BLaER1 (cell line): Measurements from ENCODE around the gene PCDH17.

Experiments used
- H3K27ac ChIP-seq: shearing (Covaris generic); formaldehyde crosslinking; 2 replicates; pipeline ENCODE4 v1.8.1; 2022
- H3K27me3 ChIP-seq: shearing (Covaris generic); formaldehyde crosslinking; 2 replicates; pipeline ENCODE4 v1.8.1; 2022
- H3K36me3 ChIP-seq: shearing (Covaris generic); formaldehyde crosslinking; 2 replicates; pipeline ENCODE4 v1.8.1; 2022
- H3K4me1 ChIP-seq: shearing (Covaris generic); formaldehyde crosslinking; 2 replicates; pipeline ENCODE4 v1.8.1; 2022
- H3K4me2 ChIP-seq: shearing (Covaris generic); formaldehyde crosslinking; 2 replicates; pipeline ENCODE4 v1.8.1; 2022
- H3K4me3 ChIP-seq: shearing (Covaris generic); formaldehyde crosslinking; 2 replicates; pipeline ENCODE4 v1.8.1; 2022
- H3K9ac ChIP-seq: shearing (Covaris generic); formaldehyde crosslinking; 2 replicates; pipeline ENCODE4 v1.8.1; 2022
- H3K9me3 ChIP-seq: shearing (Covaris generic); formaldehyde crosslinking; 2 replicates; pipeline ENCODE4 v1.8.1; 2022
- H4K20me1 ChIP-seq: shearing (Covaris generic); formaldehyde crosslinking; 2 replicates; pipeline ENCODE4 v1.8.1; 2022
- Cebpa-rat ChIP-seq: shearing (Covaris generic); IDR thresholded peaks from 2 replicates; pipeline ENCODE4 v1.8.1; 2022

The PCDH17 gene

GRCh38 chr13:57666131-57666953, 34.8 kb downstream of the PCDH17 start:
- Histone ChIP-seq H3K9ac (no peak overlapping the region), H4K20me1 (no peaks in the 10 kb centered on the region), H3K27me3 (no peaks in the 10 kb centered on the region), H3K4me1 (no peaks in the 10 kb centered on the region), H3K36me3 (no peaks in the 10 kb centered on the region), H3K4me3 (no peak overlapping the region), H3K4me2 (no peak overlapping the region), H3K9me3 (no peaks in the 10 kb centered on the region), H3K27ac (no peak overlapping the region)
- no peak for TF ChIP-seq Cebpa-rat

- H3K36me3 ChIP-seq = no peaks in the 10 kb centered on the region
- H3K27me3 ChIP-seq = no peaks in the 10 kb centered on the region
- H3K9me3 ChIP-seq = no peaks in the 10 kb centered on the region
- TF ChIP-seq Cebpa-rat = no peak
- H3K4me1 ChIP-seq = no peaks in the 10 kb centered on the region
- H3K4me3 ChIP-seq = no peak overlapping the region
- H3K9ac ChIP-seq = no peak overlapping the region
- H3K27ac ChIP-seq = no peak overlapping the region
- no peaks in the 10 kb centered on the region for H4K20me1 ChIP-seq
- H3K4me2 ChIP-seq = no peak overlapping the region
Measured at GRCh38 chr13:57672168-57672567, 40.6 kb downstream of the PCDH17 start.

- H3K27me3 ChIP-seq = no peaks in the 10 kb centered on the region
- TF ChIP-seq Cebpa-rat = no peak
Measured at GRCh38 chr13:57673197-57673596, 41.7 kb downstream of the PCDH17 start.

DNA sequence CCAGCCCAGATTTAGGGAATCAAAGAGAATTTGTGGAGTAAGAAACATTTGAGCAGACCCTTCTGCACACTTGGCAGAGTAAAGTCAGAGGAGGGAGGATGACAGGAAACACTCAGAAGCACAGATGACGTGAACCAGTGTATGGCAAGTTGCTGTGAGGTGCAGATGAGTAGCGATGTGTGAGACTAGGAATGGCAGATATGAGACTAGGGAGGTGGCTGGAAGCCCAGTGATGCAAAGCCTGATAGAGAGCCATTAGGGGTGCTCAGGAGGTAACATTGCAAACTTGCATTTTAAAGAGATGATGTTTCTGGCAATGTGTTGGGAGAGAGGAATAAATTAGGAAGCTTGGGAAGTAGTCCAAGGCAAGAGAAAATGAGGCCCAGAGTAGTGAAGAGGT, 44.0 kb downstream of the PCDH17 start:
- no peaks in the 10 kb centered on the region for H3K36me3 ChIP-seq
- no peak overlapping the region for H3K9ac ChIP-seq
- no peaks in the 10 kb centered on the region for H4K20me1 ChIP-seq
- no peaks in the 10 kb centered on the region for H3K9me3 ChIP-seq
- H3K27ac ChIP-seq = no peak overlapping the region
- H3K27me3 ChIP-seq = no peaks in the 10 kb centered on the region
- no peak overlapping the region for H3K4me2 ChIP-seq
- TF ChIP-seq Cebpa-rat = no peak
- no peak overlapping the region for H3K4me3 ChIP-seq
- no peaks in the 10 kb centered on the region for H3K4me1 ChIP-seq

More at GRCh38 chr13:57673197-57673596, 41.7 kb downstream of the PCDH17 start:
- no peak overlapping the region for H3K9ac ChIP-seq
- no peaks in the 10 kb centered on the region for H3K36me3 ChIP-seq
- no peaks in the 10 kb centered on the region for H3K4me1 ChIP-seq
- no peaks in the 10 kb centered on the region for H3K9me3 ChIP-seq
- no peak overlapping the region for H3K27ac ChIP-seq
- no peaks in the 10 kb centered on the region for H4K20me1 ChIP-seq
- H3K4me3 ChIP-seq = no peak overlapping the region
- H3K4me2 ChIP-seq = no peak overlapping the region

DNA sequence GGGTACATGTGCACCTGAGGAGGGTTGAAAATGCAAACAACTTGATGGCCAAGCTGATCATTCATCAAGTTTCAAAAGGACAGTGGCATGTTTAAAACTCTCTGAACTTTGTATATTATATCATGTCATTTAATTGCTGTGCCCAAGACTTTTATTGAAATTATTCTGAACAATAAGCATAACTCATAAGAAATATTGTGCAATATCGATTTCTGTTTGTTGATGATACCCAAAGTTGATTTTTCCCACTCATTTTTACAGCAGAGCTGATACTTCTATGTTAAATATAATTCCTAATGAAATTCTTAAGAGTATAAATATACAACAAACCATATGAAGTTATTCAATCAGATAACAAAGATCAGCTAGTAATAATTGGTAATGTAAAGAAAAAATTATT, 49.1 kb downstream of the PCDH17 start:
- H3K9ac ChIP-seq = no peak overlapping the region
- TF ChIP-seq Cebpa-rat = no peak; the same call in 1 of the 2 replicates
- H3K4me3 ChIP-seq = no peak overlapping the region
- H4K20me1 ChIP-seq = no peaks in the 10 kb centered on the region
- no peaks in the 10 kb centered on the region for H3K27me3 ChIP-seq
- no peaks in the 10 kb centered on the region for H3K36me3 ChIP-seq
- no peaks in the 10 kb centered on the region for H3K4me1 ChIP-seq
- H3K27ac ChIP-seq = no peak overlapping the region
- no peaks in the 10 kb centered on the region for H3K9me3 ChIP-seq
- H3K4me2 ChIP-seq = no peak overlapping the region

DNA sequence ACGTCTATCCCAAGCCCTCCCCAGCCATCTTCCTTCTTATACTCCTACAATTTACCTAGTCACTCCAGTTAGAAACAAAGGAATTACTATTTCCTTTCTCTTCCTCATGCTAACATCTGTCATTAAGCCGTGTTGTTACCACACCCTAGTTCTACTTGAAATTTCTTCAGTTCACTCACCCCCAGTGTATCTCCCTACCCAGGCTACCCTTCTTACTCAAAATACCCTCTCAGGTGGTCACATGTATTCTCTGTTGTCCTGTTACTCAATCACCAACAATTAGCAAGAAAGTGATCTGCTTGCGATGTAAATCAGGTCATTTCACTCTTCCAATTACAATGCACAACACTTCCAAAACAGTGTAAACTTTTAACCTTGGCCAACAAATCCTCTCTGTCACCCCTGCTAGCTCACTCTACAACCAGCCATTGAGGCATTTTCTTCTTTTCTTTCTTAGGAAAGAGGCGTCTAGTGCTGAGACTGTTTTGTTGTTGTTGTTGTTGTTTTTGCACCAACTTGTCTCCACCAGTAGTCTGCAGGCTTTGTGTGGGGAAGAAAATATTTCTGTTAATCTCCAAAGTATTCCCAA, 50.7 kb downstream of the PCDH17 start:
- Histone ChIP-seq H3K9ac (no peak overlapping the region), H3K27ac (no peak overlapping the region), H3K27me3 (no peaks in the 10 kb centered on the region), H3K4me3 (no peak overlapping the region), H3K4me2 (no peak overlapping the region), H3K9me3 (no peaks in the 10 kb centered on the region), H3K4me1 (no peaks in the 10 kb centered on the region), H4K20me1 (no peaks in the 10 kb centered on the region), H3K36me3 (no peaks in the 10 kb centered on the region)
- no peak for TF ChIP-seq Cebpa-rat

DNA sequence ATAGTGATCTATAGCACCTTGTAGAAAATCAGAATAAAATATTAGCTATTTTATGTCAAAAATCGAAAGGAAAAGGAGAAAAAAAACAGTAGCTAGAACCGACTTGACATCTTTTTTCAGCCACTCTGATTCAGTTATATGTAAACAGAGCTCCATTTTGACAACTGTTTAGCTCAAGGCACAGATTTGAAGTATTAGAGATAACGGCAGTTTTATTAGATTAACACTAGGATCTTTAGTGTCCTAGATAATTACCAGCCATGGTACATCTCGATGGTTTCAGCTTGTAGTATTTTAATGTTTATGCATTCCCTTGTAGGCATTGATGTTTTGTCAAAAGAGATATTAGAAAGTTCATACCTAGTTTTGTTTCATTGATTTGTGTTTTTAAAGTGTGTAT, 67.3 kb downstream of the PCDH17 start:
- Histone ChIP-seq H3K27ac (no peak overlapping the region), H4K20me1 (no peaks in the 10 kb centered on the region), H3K4me2 (no peak overlapping the region), H3K9ac (no peak overlapping the region), H3K36me3 (no peaks in the 10 kb centered on the region), H3K9me3 (no peaks in the 10 kb centered on the region), H3K4me1 (no peaks in the 10 kb centered on the region), H3K4me3 (no peak overlapping the region), H3K27me3 (no peaks in the 10 kb centered on the region)
- no peak for TF ChIP-seq Cebpa-rat

- Histone ChIP-seq H3K4me2 (no peak overlapping the region), H3K36me3 (no peaks in the 10 kb centered on the region), H4K20me1 (no peaks in the 10 kb centered on the region), H3K4me1 (no peaks in the 10 kb centered on the region), H3K4me3 (no peak overlapping the region), H3K9me3 (no peaks in the 10 kb centered on the region), H3K9ac (no peak overlapping the region), H3K27ac (no peak overlapping the region), H3K27me3 (no peaks in the 10 kb centered on the region)
- no peak for TF ChIP-seq Cebpa-rat
Measured at GRCh38 chr13:57704031-57704430, 72.5 kb downstream of the PCDH17 start.

DNA sequence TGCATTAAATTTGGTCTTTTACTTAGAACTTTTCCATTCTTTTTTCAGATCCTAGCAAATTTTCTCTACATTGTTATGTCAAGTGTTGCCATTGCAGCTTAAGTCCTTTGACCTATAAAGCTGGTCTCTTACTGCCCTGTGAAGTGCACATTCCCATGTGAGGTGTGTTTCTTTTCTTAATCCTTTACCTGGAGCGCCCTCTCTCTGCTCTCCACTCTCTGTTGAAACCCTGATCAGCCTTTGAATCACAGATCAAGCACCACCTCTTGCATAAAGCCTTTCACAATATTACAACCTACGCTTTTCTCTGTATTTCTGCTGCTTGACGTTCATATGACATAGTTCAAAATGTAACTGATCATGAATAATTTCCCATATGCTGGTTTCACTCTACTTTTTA, 84.8 kb downstream of the PCDH17 start:
- H3K4me2 ChIP-seq = no peak overlapping the region
- no peak overlapping the region for H3K4me3 ChIP-seq
- TF ChIP-seq Cebpa-rat = no peak
- no peaks in the 10 kb centered on the region for H3K36me3 ChIP-seq
- H3K27ac ChIP-seq = no peak overlapping the region
- H3K4me1 ChIP-seq = no peaks in the 10 kb centered on the region
- no peaks in the 10 kb centered on the region for H3K27me3 ChIP-seq
- no peaks in the 10 kb centered on the region for H4K20me1 ChIP-seq
- no peak overlapping the region for H3K9ac ChIP-seq
- no peaks in the 10 kb centered on the region for H3K9me3 ChIP-seq

DNA sequence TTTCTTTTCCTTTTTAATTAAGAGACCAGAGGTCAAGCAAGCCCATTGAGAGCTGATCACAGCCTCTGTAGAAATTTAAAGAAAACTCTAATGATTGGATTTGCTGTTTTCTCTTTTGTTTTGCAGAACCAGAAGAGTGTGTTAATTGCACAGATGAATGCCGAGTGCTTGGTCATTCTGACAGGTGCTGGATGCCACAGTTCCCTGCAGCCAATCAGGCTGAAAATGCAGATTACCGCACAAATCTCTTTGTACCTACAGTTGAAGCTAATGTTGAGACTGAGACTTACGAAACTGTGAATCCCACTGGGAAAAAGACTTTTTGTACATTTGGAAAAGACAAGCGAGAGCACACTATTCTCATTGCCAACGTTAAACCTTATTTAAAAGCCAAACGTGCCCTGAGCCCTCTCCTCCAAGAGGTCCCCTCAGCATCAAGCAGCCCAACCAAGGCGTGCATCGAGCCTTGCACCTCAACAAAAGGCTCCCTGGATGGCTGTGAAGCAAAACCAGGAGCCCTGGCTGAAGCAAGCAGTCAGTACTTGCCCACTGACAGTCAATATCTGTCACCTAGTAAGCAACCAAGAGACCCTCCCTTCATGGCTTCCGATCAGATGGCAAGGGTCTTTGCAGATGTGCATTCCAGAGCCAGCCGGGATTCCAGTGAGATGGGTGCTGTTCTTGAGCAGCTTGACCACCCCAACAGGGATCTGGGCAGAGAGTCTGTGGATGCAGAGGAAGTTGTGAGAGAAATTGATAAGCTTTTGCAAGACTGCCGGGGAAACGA, 93.1 kb downstream of the PCDH17 start:
- TF ChIP-seq Cebpa-rat = no peak
- no peak overlapping the region for H3K4me2 ChIP-seq
- no peaks in the 10 kb centered on the region for H3K27me3 ChIP-seq
- no peaks in the 10 kb centered on the region for H4K20me1 ChIP-seq
- H3K36me3 ChIP-seq = no peaks in the 10 kb centered on the region
- H3K27ac ChIP-seq = no peak overlapping the region
- H3K4me3 ChIP-seq = no peak overlapping the region
- H3K9me3 ChIP-seq = no peaks in the 10 kb centered on the region
- no peak overlapping the region for H3K9ac ChIP-seq
- no peaks in the 10 kb centered on the region for H3K4me1 ChIP-seq
